ENCODE data around the gene TMEM255A.

The TMEM255A gene

GRCh38 chrX:120308558-120308957, 2.7 kb downstream of the TMEM255A start:
- DNase-seq (ENCODE audit: low read depth), result no peak

- no peak for DNase-seq (ENCODE audit: low read depth)
These were observed 4.6 kb downstream of the TMEM255A start for GRCh38 chrX:120306630-120307029.

- no peak for DNase-seq (ENCODE audit: low read depth)
These were observed 5.6 kb downstream of the TMEM255A start for GRCh38 chrX:120305531-120306141.

- no peak for DNase-seq (ENCODE audit: low read depth)
These were observed 7.0 kb downstream of the TMEM255A start for GRCh38 chrX:120304256-120304655.

GRCh38 chrX:120302434-120302833, 8.8 kb downstream of the TMEM255A start:
- no peak for DNase-seq (ENCODE audit: low read depth)

- no peak for DNase-seq (ENCODE audit: low read depth)
These were observed 9.3 kb downstream of the TMEM255A start for GRCh38 chrX:120301960-120302359.

GRCh38 chrX:120301497-120301896, 9.8 kb downstream of the TMEM255A start:
- no peak for DNase-seq (ENCODE audit: low read depth)

- no peak for DNase-seq (ENCODE audit: low read depth)
These were observed 11.3 kb downstream of the TMEM255A start for GRCh38 chrX:120299928-120300327.

GRCh38 chrX:120297923-120298322, 13.3 kb downstream of the TMEM255A start:
- no peak for DNase-seq (ENCODE audit: low read depth)

- DNase-seq (ENCODE audit: low read depth), result no peak
These were observed 16.6 kb downstream of the TMEM255A start for GRCh38 chrX:120294651-120295050.

GRCh38 chrX:120293015-120293414, 18.2 kb downstream of the TMEM255A start:
- no peak for DNase-seq (ENCODE audit: low read depth)

- no peak for DNase-seq (ENCODE audit: low read depth)
These were observed 20.1 kb downstream of the TMEM255A start for GRCh38 chrX:120291211-120291610.

- DNase-seq (ENCODE audit: low read depth), result no peak
These were observed 21.2 kb downstream of the TMEM255A start for GRCh38 chrX:120290107-120290506.

GRCh38 chrX:120287513-120288112, 23.6 kb downstream of the TMEM255A start:
- no peak for DNase-seq (ENCODE audit: low read depth)

GRCh38 chrX:120286733-120287512, 24.3 kb downstream of the TMEM255A start:
- no peak for DNase-seq (ENCODE audit: low read depth)

- no peak for DNase-seq (ENCODE audit: low read depth)
These were observed 28.6 kb downstream of the TMEM255A start for GRCh38 chrX:120282697-120283096.

- DNase-seq (ENCODE audit: low read depth), result no peak
These were observed 29.5 kb downstream of the TMEM255A start for GRCh38 chrX:120281761-120282160.

- no peak for DNase-seq (ENCODE audit: low read depth)
These were observed 30.1 kb downstream of the TMEM255A start for GRCh38 chrX:120281021-120281624.

GRCh38 chrX:120274958-120275357, 36.3 kb downstream of the TMEM255A start:
- no peak for DNase-seq (ENCODE audit: low read depth)

GRCh38 chrX:120274145-120274544, 37.1 kb downstream of the TMEM255A start:
- DNase-seq (ENCODE audit: low read depth), result no peak

- DNase-seq (ENCODE audit: low read depth), result no peak
These were observed 40.0 kb downstream of the TMEM255A start for GRCh38 chrX:120271218-120271617.

GRCh38 chrX:120270567-120270966, 40.7 kb downstream of the TMEM255A start:
- DNase-seq (ENCODE audit: low read depth), result no peak
